Peyer's patch (tissue), 4 donors: ENCODE measurements around the gene CD164. TPM values are rescaled to one million over a fixed set of nuclear protein-coding genes. Genes with fewer than 3 reads are reported as not detected.
A peak's percentile ranks its signal among the peaks of the same experiment; 100 is the strongest.

Experiments used
- DNase-seq, 3 donors: peaks; one replicate each; pipeline ENCODE4 v3.0.0-alpha.2; 2017 to 2019
- H3K27ac ChIP-seq, 4 donors: fragments of 200-600 bp; sonication (generic); one replicate each; pipeline ENCODE4 v1.5.1; 2016 to 2019
- H3K27me3 ChIP-seq, 2 donors: fragments of 200-600 bp; sonication (generic); one replicate each; pipeline ENCODE4 v1.5.1; 2019
- H3K36me3 ChIP-seq, 3 donors: fragments of 200-600 bp; sonication (generic); one replicate each; pipeline ENCODE4 v1.5.1; 2016 to 2019
- H3K4me1 ChIP-seq, 4 donors: fragments of 200-600 bp; sonication (generic); one replicate each; pipeline ENCODE4 v1.5.1; 2016 to 2019
- H3K4me3 ChIP-seq, 4 donors: fragments of 200-600 bp; sonication (generic); 1 replicate in 3 of 4; 2 replicates in 1 of 4; pipeline ENCODE4 v1.5.1; 2016 to 2019; ENCODE audit warnings: mild to moderate bottlenecking in 1 of 4
- H3K9me3 ChIP-seq, 4 donors: fragments of 200-600 bp; sonication (generic); one replicate each; pipeline ENCODE4 v1.5.1; 2016 to 2019; ENCODE audit warnings: mild to moderate bottlenecking in 1 of 4
- POLR2A ChIP-seq, 2 donors: fragments of 450-650 bp; IDR thresholded peaks; one replicate each; pipeline ENCODE4 v1.5.1; 2017; ENCODE audit warnings: antibody characterized with exemption in 2 of 2, mild to moderate bottlenecking in 2 of 2, moderate library complexity in 2 of 2
- total RNA-seq, 4 donors: library from RNA; depleted of rRNA; stranded (reverse); fragments of >200 nt; gene quantifications; one replicate each; pipeline ENCODE4 v1.1.0, GENCODE V29; 2016
- TF ChIP-seq, protein P1 (sequence below), 6 experiments: fragments of 450-650 bp in 4 of 6; fragments of 200-600 bp in 2 of 6; sonication (generic) in 1 of 6; IDR thresholded peaks; one replicate each; pipeline ENCODE4 v1.5.1; 2017 to 2019; ENCODE audit warnings: antibody characterized with exemption in 6 of 6, mild to moderate bottlenecking in 3 of 6, moderate library complexity in 1 of 6

CD164 gene
- total RNA-seq, 4 donors from 2014 or later = 62.7 to 382 (median 216) TPM

DNA sequence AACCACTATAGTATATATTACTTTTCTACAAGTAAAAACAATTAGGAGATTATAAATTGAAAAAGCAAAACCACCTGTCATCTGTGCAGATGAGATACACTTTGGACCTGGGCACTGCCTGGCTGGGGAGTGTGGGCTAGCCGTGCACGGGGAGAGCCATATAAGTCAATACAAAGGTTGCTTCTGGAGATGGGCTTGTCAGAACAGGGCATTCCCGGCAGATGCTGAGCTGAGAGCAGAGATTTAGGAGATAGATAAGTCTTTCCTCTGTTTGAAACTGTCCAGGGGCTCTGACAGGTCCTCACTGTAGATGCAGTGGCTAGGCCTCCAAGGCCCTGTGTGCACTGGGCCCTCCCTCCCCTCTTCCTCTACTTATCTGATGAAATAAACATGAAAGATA is 34.5 kb downstream of the CD164 start:
- DNase-seq = peak in 2 of 3 donors; percentile 79 to 85
- H3K36me3 ChIP-seq = no peaks in the 10 kb centered on the region
- H3K4me1 ChIP-seq = peaks cover 0 to 59% (median 13%) of the 10 kb centered on the region in 4 donors
- no peak overlapping the region for H3K4me3 ChIP-seq
- no peaks in the 10 kb centered on the region for H3K9me3 ChIP-seq
- TF ChIP-seq, protein P1, sequence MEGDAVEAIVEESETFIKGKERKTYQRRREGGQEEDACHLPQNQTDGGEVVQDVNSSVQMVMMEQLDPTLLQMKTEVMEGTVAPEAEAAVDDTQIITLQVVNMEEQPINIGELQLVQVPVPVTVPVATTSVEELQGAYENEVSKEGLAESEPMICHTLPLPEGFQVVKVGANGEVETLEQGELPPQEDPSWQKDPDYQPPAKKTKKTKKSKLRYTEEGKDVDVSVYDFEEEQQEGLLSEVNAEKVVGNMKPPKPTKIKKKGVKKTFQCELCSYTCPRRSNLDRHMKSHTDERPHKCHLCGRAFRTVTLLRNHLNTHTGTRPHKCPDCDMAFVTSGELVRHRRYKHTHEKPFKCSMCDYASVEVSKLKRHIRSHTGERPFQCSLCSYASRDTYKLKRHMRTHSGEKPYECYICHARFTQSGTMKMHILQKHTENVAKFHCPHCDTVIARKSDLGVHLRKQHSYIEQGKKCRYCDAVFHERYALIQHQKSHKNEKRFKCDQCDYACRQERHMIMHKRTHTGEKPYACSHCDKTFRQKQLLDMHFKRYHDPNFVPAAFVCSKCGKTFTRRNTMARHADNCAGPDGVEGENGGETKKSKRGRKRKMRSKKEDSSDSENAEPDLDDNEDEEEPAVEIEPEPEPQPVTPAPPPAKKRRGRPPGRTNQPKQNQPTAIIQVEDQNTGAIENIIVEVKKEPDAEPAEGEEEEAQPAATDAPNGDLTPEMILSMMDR (IDR thresholded peaks at IDR 0.05) = no peak
- TF ChIP-seq POLR2A (IDR thresholded peaks at IDR 0.05) = peak in 1 of 2 donors; percentile 59
- peak overlapping the region in 3 of 4 donors; percentile 67 to 85 (median 83) for H3K27ac ChIP-seq
- H3K27me3 ChIP-seq = no peaks in the 10 kb centered on the region

DNA sequence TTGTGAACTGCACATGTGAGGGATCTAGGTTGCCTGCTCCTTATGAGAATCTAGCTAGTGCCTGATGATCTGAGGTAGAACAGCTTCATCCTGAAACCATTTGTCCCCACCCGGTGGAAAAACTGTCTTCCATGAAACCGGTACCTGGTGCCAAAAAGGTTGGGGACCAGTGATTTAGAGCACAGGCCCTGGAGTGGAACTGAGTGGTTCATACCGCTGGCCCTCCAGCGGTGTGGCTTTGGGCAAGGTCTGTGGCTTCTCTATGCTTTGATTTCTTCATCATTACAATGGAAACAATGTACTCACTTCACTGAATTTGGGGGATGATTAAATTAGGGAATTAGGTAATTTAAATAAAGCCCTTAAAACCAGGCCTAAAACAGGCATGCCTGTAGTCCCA is 36.3 kb downstream of the CD164 start:
- H3K9me3 ChIP-seq = no peaks in the 10 kb centered on the region
- no peak overlapping the region for H3K27ac ChIP-seq
- peaks cover 0 to 53% (median 9%) of the 10 kb centered on the region in 4 donors for H3K4me1 ChIP-seq
- H3K27me3 ChIP-seq = no peaks in the 10 kb centered on the region
- no peak for DNase-seq
- no peaks in the 10 kb centered on the region for H3K36me3 ChIP-seq
- H3K4me3 ChIP-seq = no peak overlapping the region
- TF ChIP-seq, protein P1 (IDR thresholded peaks at IDR 0.05) = no peak
- no peak for TF ChIP-seq POLR2A (IDR thresholded peaks at IDR 0.05)

DNA sequence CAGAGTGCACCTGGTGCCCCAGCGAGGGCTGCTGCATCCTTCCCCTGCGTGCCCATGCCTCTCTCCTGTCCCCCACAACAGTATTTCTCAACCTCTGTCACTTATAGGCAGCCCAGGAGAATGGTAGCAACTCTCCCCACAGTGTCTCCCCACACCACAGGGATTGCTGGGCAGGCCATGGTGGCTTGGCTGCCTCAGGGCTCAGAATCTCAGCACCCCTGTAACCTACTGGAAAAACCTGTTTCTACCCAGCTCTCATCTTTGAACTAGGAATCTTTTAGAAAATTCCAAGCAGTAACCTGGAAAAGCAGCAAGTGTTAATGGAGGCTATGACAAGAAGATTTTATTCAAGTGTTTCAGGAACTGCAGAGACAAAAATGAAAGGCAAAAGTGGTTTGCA is 38.0 kb downstream of the CD164 start:
- TF ChIP-seq, protein P1 (IDR thresholded peaks at IDR 0.05) = no peak
- TF ChIP-seq POLR2A (IDR thresholded peaks at IDR 0.05) = no peak
- no peak overlapping the region for H3K27ac ChIP-seq
- no peak for DNase-seq

DNA sequence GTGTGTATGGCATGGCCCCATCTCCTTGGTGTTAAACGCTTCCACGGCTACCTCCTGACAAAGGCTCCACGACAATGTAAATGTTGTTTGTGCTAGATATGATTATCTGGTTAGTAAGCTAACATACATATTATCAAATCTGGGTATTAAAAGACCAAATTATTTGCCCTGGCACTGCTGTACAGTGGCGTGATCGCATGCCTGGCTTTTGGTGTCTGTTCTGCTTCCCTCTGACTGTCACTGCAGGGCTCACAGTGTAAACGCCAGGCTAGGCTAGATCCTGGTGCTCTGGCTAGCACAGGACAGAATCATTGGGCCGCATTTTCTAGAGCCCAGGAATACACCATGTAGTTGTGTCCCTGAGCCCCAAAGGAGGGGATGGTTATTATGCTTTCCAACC is 38.7 kb downstream of the CD164 start:
- no peaks in the 10 kb centered on the region for H3K36me3 ChIP-seq
- TF ChIP-seq, protein P1 (IDR thresholded peaks at IDR 0.05) = no peak
- TF ChIP-seq POLR2A (IDR thresholded peaks at IDR 0.05) = no peak
- H3K27me3 ChIP-seq = no peaks in the 10 kb centered on the region
- DNase-seq = no peak
- H3K4me3 ChIP-seq = no peak overlapping the region
- no peaks in the 10 kb centered on the region for H3K9me3 ChIP-seq
- H3K4me1 ChIP-seq = peaks cover 0 to 39% (median 4%) of the 10 kb centered on the region in 4 donors
- no peak overlapping the region for H3K27ac ChIP-seq

More for the DNA sequence above, 38.0 kb downstream of the CD164 start:
- Histone ChIP-seq H3K4me1 (peaks cover 0 to 45% (median 5%) of the 10 kb centered on the region in 4 donors), H3K36me3 (no peaks in the 10 kb centered on the region), H3K9me3 (no peaks in the 10 kb centered on the region), H3K4me3 (no peak overlapping the region), H3K27me3 (no peaks in the 10 kb centered on the region)

DNA sequence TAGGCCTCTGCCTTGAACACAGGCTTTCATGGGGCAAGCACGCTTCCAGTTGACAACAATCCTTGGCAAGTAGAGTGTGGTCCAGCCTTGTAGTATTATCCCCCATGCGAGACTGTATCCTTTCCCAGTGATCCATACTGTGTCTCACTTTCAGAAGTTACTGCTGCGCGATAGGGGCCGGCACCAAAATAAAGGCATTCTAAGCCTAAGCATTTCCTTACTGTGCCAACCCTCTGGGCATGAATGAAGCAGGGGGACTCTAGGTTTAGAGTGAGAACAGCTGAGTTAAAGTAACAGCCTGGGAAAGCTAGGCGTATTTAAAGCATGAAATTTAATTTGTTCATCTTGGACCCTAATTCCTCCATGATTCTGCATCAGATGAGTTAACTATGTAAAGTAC is 39.4 kb downstream of the CD164 start:
- H3K4me3 ChIP-seq = no peak overlapping the region
- no peaks in the 10 kb centered on the region for H3K9me3 ChIP-seq
- no peaks in the 10 kb centered on the region for H3K36me3 ChIP-seq
- no peaks in the 10 kb centered on the region for H3K27me3 ChIP-seq
- TF ChIP-seq POLR2A (IDR thresholded peaks at IDR 0.05) = no peak
- TF ChIP-seq, protein P1 (IDR thresholded peaks at IDR 0.05) = no peak
- H3K27ac ChIP-seq = peak overlapping the region in 1 of 4 donors; percentile 25
- DNase-seq = no peak
- H3K4me1 ChIP-seq = peaks cover 0 to 33% (median under 1%) of the 10 kb centered on the region in 4 donors

DNA sequence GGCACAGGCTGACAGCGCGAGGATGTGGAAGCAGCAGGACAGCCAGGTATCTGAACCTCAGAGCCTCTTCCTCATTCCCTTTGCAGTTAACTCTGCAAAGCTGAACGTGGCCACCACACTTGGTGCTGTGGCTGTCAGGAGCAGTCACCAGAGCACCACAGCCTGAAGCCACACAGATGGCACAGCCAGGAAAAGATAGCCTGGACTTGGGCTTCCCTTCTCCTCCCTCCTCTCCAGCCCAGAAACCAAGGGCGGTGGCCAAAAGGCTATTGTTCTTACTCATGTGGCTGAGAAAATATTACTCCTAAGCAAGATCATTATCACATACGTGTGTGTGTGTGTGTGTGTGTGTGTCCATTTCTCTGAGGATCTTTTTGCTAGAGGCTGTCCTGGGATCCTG is 39.8 kb downstream of the CD164 start:
- Histone ChIP-seq H3K27me3 (no peaks in the 10 kb centered on the region), H3K9me3 (no peaks in the 10 kb centered on the region), H3K4me1 (peaks cover 0 to 30% (median 0%) of the 10 kb centered on the region in 4 donors), H3K27ac (peak overlapping the region in 1 of 4 donors; percentile 25), H3K36me3 (no peaks in the 10 kb centered on the region), H3K4me3 (no peak overlapping the region)
- TF ChIP-seq POLR2A (IDR thresholded peaks at IDR 0.05) = no peak
- TF ChIP-seq, protein P1 (IDR thresholded peaks at IDR 0.05) = no peak
- DNase-seq = no peak
